Right atrium auricular region (tissue), 2 donors: ENCODE results near the gene MRM3. TPM values are rescaled to one million over a fixed set of nuclear protein-coding genes. Genes with fewer than 3 reads are reported as not detected.

Source experiments
- DNase-seq: peaks from one replicate; pipeline ENCODE4 v3.0.0-alpha.2; 2019; ENCODE audit warnings: low spot score
- H3K27ac ChIP-seq, 2 donors: fragments of 200-600 bp; sonication (generic); 1 replicate in 1 of 2; 2 replicates in 1 of 2; pipeline ENCODE4 v1.5.1; 2016 to 2019
- H3K27me3 ChIP-seq, 2 donors: fragments of 200-600 bp; sonication (generic); one replicate each; pipeline versions ENCODE4 v1.5.1 to v1.6.0; 2017 to 2019
- H3K36me3 ChIP-seq: fragments of 200-600 bp; sonication (generic); one replicate; pipeline ENCODE4 v1.5.1; 2016
- H3K4me1 ChIP-seq, 2 donors: fragments of 200-600 bp; sonication (generic); one replicate each; pipeline versions ENCODE4 v1.5.1 to v1.6.0; 2017 to 2019
- H3K4me3 ChIP-seq, 2 donors: fragments of 200-600 bp; sonication (generic); 1 replicate in 1 of 2; 2 replicates in 1 of 2; pipeline ENCODE4 v1.5.1; 2017 to 2019; ENCODE audit warnings: mild to moderate bottlenecking in 1 of 2, moderate library complexity in 1 of 2
- H3K9me3 ChIP-seq, 2 donors: fragments of 200-600 bp; sonication (generic); one replicate each; pipeline ENCODE4 v1.5.1; 2019
- CTCF ChIP-seq, 2 donors: fragments of 200-600 bp; sonication (generic); IDR thresholded peaks; one replicate each; pipeline ENCODE4 v1.5.1; 2019; ENCODE audit warnings: antibody characterized with exemption in 2 of 2
- total RNA-seq, 2 donors: library from RNA; depleted of rRNA; stranded (reverse); fragments of >200 nt; gene quantifications; one replicate each; pipeline ENCODE4 v1.1.0, GENCODE V29; 2016

Gene MRM3
- total RNA-seq, 2 donors from 2014 or later, result 15.4 to 21.8 TPM

- DNase-seq, result no peak
- Histone ChIP-seq H3K27ac (no peak overlapping the region), H3K36me3 (peaks cover 12% of the 10 kb centered on the region), H3K4me3 (no peak overlapping the region), H3K27me3 (no peaks in the 10 kb centered on the region), H3K4me1 (peaks cover 0 to 17% of the 10 kb centered on the region in 2 donors), H3K9me3 (no peaks in the 10 kb centered on the region)
- TF ChIP-seq CTCF (IDR thresholded peaks at IDR 0.05), result no peak
Measured at GRCh38 chr17:797236-797840, 15.2 kb downstream of the MRM3 start.

GRCh38 chr17:798246-798645 lies 16.1 kb downstream of the MRM3 start:
- Histone ChIP-seq H3K27me3 (no peaks in the 10 kb centered on the region), H3K9me3 (no peaks in the 10 kb centered on the region), H3K4me1 (peaks cover 0 to 17% of the 10 kb centered on the region in 2 donors), H3K4me3 (no peak overlapping the region), H3K36me3 (peaks cover 7% of the 10 kb centered on the region), H3K27ac (no peak overlapping the region)
- no peak for DNase-seq
- no peak for TF ChIP-seq CTCF (IDR thresholded peaks at IDR 0.05)

GRCh38 chr17:799261-799660 lies 17.1 kb downstream of the MRM3 start:
- Histone ChIP-seq H3K4me3 (no peak overlapping the region), H3K27me3 (no peaks in the 10 kb centered on the region), H3K36me3 (peaks cover 7% of the 10 kb centered on the region), H3K4me1 (peaks cover 0 to 17% of the 10 kb centered on the region in 2 donors), H3K9me3 (no peaks in the 10 kb centered on the region), H3K27ac (no peak overlapping the region)
- TF ChIP-seq CTCF (IDR thresholded peaks at IDR 0.05), result no peak
- DNase-seq, result no peak

- Histone ChIP-seq H3K27me3 (no peaks in the 10 kb centered on the region), H3K9me3 (no peaks in the 10 kb centered on the region), H3K36me3 (peaks cover 7% of the 10 kb centered on the region), H3K4me3 (no peak overlapping the region), H3K27ac (no peak overlapping the region), H3K4me1 (peaks cover 0 to 4% of the 10 kb centered on the region in 2 donors)
- DNase-seq, result no peak
- no peak for TF ChIP-seq CTCF (IDR thresholded peaks at IDR 0.05)
Measured at GRCh38 chr17:800446-801242, 18.5 kb downstream of the MRM3 start.

GRCh38 chr17:801660-802059 lies 19.5 kb downstream of the MRM3 start:
- TF ChIP-seq CTCF (IDR thresholded peaks at IDR 0.05), result no peak
- no peak overlapping the region for H3K27ac ChIP-seq
- no peak overlapping the region for H3K4me3 ChIP-seq
- H3K27me3 ChIP-seq, result no peaks in the 10 kb centered on the region
- H3K9me3 ChIP-seq, result no peaks in the 10 kb centered on the region
- H3K4me1 ChIP-seq, result peaks cover 0 to 4% of the 10 kb centered on the region in 2 donors
- peaks cover 7% of the 10 kb centered on the region for H3K36me3 ChIP-seq
- DNase-seq, result no peak
